HepG2 (cell line): Measurements from ENCODE around the gene IFT57. TPM values are rescaled to one million over a fixed set of nuclear protein-coding genes. Genes with fewer than 3 reads are reported as not detected.

ENCODE experiments used
- ATAC-seq: fragments of 200-7000 bp; cut with Tn5 transposase; 3 replicates; pipeline ENCODE4 v1.9.1; 2020; ENCODE audit warnings: mild to moderate bottlenecking, moderate library complexity
- BruUV-seq: library from RNA; stranded (reverse); fragments of 400-500 nt; replicated peaks from 2 replicates; lab custom pipeline; 2021; lab: Mats Ljungman, UMichigan
- CTCF ChIA-PET: fragments of 300-600 bp; formaldehyde crosslinking; extraction: SDS; loops from one replicate; lab custom pipeline; 2021; ENCODE audit warnings: low total read pairs, inconsistent platforms, low intra/inter-chr PET ratio; lab: Yijun Ruan, JAX
- POLR2A ChIA-PET: fragments of 350-600 bp; sonication (Branson Sonifier 250); formaldehyde crosslinking; loops from one replicate; lab custom pipeline; 2020; ENCODE audit warnings: antibody characterized with exemption, inconsistent platforms; lab: Yijun Ruan, JAX
- DNase-seq: peaks from one replicate; pipeline ENCODE4 v3.0.0-alpha.2; 2015; ENCODE audit warnings: low spot score
- FAIRE-seq: peaks from 3 replicates; lab custom pipeline; 2011; peaks lifted over from hg19 to GRCh38; lab: Jason Lieb, UNC
- H2AFZ ChIP-seq: one replicate; pipeline ENCODE4 v1.6.1; 2011; ENCODE audit warnings: low read length, inconsistent platforms
- H3K27ac ChIP-seq: fragments of 300-600 bp; 3 replicates; pipeline ENCODE4 v1.8.0; 2011; ENCODE audit warnings: mixed run types, mild to moderate bottlenecking, mixed read lengths, low read length, inconsistent platforms; ENCODE audit not compliant: insufficient read depth; ENCODE audit errors: extremely low read length
- H3K27me3 ChIP-seq, 2 experiments: fragments of 200-600 bp in 1 of 2; 2 replicates in 1 of 2; 3 replicates in 1 of 2; pipeline versions ENCODE4 v1.6.0 to v1.8.0; 2011; ENCODE audit warnings: low read length in 2 of 2, mild to moderate bottlenecking in 2 of 2, moderate library complexity in 2 of 2, inconsistent platforms in 1 of 2; ENCODE audit not compliant: insufficient read depth in 2 of 2, control insufficient read depth in 1 of 2
- H3K36me3 ChIP-seq, 2 experiments: fragments of 200-600 bp in 1 of 2; replicated peaks in 1 of 2; 2 replicates in 1 of 2; 3 replicates in 1 of 2; pipeline versions ENCODE4 v1.5.1 to v1.8.0; 2011; ENCODE audit warnings: low read length in 2 of 2, inconsistent platforms in 1 of 2; ENCODE audit not compliant: insufficient read depth in 2 of 2, control insufficient read depth in 1 of 2
- H3K4me1 ChIP-seq: 2 replicates; pipeline ENCODE4 v1.5.1; 2012; ENCODE audit warnings: low read length, inconsistent platforms; ENCODE audit not compliant: insufficient read depth
- H3K4me2 ChIP-seq: 2 replicates; pipeline ENCODE4 v1.6.0; 2011; ENCODE audit warnings: low read depth, low read length, inconsistent platforms
- H3K4me3 ChIP-seq, 3 experiments: fragments of 200-600 bp in 1 of 3; sonication (generic), shearing (Covaris generic) in 1 of 3; replicated peaks in 1 of 3; 2 replicates each; pipeline ENCODE4 v1.5.1; 2011 to 2016; ENCODE audit warnings: low read length in 3 of 3, inconsistent platforms in 2 of 3, low read depth in 2 of 3, mild to moderate bottlenecking in 2 of 3, control low read depth in 1 of 3, mixed read lengths in 1 of 3; ENCODE audit not compliant: insufficient read depth in 1 of 3
- H3K79me2 ChIP-seq: one replicate; pipeline ENCODE4 v1.6.1; 2011; ENCODE audit warnings: low read length, inconsistent platforms; ENCODE audit not compliant: insufficient read depth
- H3K9ac ChIP-seq: 2 replicates; pipeline ENCODE4 v1.6.0; 2011; ENCODE audit warnings: mild to moderate bottlenecking, low read depth, low read length, inconsistent platforms; ENCODE audit not compliant: insufficient read depth
- H3K9me3 ChIP-seq: 2 replicates; pipeline ENCODE4 v1.5.1; 2012; ENCODE audit warnings: mild to moderate bottlenecking, low read length
- H4K20me1 ChIP-seq: 2 replicates; pipeline ENCODE4 v1.6.0; 2011; ENCODE audit warnings: inconsistent platforms, mild to moderate bottlenecking, low read length, moderate library complexity; ENCODE audit not compliant: insufficient read depth
- NAIF1 ChIP-seq: sonication (generic); formaldehyde crosslinking; IDR thresholded peaks from 2 replicates; pipeline ENCODE4 v1.5.0; 2020; ENCODE audit warnings: mild to moderate bottlenecking, missing genetic modification reagents, borderline replicate concordance
- PRMT3 ChIP-seq: sonication (generic); formaldehyde crosslinking; IDR thresholded peaks from 2 replicates; pipeline ENCODE4 v1.8.1; 2022; ENCODE audit warnings: low read depth, mild to moderate bottlenecking, moderate library complexity, missing genetic modification reagents, borderline replicate concordance
- SRSF4 ChIP-seq: fragments of 200-400 bp; formaldehyde crosslinking; IDR thresholded peaks from one replicate; pipeline ENCODE4 v1.6.1; 2018; ENCODE audit warnings: mild to moderate bottlenecking, low read depth, low read length, moderate library complexity; ENCODE audit not compliant: poor library complexity, severe bottlenecking
- ZNF546 ChIP-seq: sonication (generic); formaldehyde crosslinking; conservative IDR thresholded peaks from 2 replicates; pipeline ENCODE4 v1.8.1; 2023; ENCODE audit warnings: mild to moderate bottlenecking, missing genetic modification reagents
- WGBS: methylation state at CpG from one replicate; pipeline ENCODE4 v1.1.6; 2017; ENCODE audit warnings: low lambda C conversion rate; 5-methylcytosine and 5-hydroxymethylcytosine counted together
- in situ Hi-C: cut with HindIII; loops from 2 replicates; pipeline ENCODE4 v1.10.0; 2017; ENCODE audit warnings: low pct_unique_long_range_greater_than_20kb; ENCODE audit not compliant: extremely low pct_ligation_motif_present
- intact Hi-C: fragments of 100-400 bp; cut with micrococcal nuclease; formaldehyde crosslinking; loops from one replicate; pipeline ENCODE4 v1.10.0; 2022; ENCODE audit not compliant: unreplicated experiment
- polyA plus RNA-seq, 8 experiments: library from polyadenylated mRNA; depleted of rRNA in 3 of 8; stranded (reverse) in 7 of 8; unstranded in 1 of 8; fragments of >200 nt; fragmentation: Illumina TruSeq in 4 of 8; extraction: Trizol in 4 of 8; gene quantifications; 2 replicates each; pipeline versions ENCODE4 v1.2.1 to v1.2.3, GENCODE V29; 2011 to 2016; ENCODE audit warnings: low read depth in 4 of 8, missing spikeins in 1 of 8, mixed read lengths in 1 of 8; ENCODE audit not compliant: insufficient read depth in 1 of 8
- total RNA-seq, 5 experiments: library from RNA; depleted of rRNA; stranded (reverse); fragments of >200 nt; fragmentation: Illumina TruSeq; extraction: Trizol; gene quantifications; 2 replicates each; pipeline ENCODE4 v1.2.3, GENCODE V29; 2016; ENCODE audit warnings: low read depth in 1 of 5
- TF ChIP-seq, protein P1 (sequence below): sonication (generic); formaldehyde crosslinking; IDR thresholded peaks from 2 replicates; pipeline ENCODE4 v1.4.0; 2020; ENCODE audit warnings: mild to moderate bottlenecking, missing genetic modification reagents
- TF ChIP-seq, protein P2 (sequence below): sonication (generic); formaldehyde crosslinking; IDR thresholded peaks from 2 replicates; pipeline ENCODE4 v1.8.1; 2022; ENCODE audit warnings: low read depth, mild to moderate bottlenecking, missing genetic modification reagents

Gene IFT57
- total and polyA plus RNA-seq, 2 of the 13 experiments (the other 11 are each of a cell fraction or from before 2014, with no cell fraction given) = 5.5 to 14.5 TPM

DNA sequence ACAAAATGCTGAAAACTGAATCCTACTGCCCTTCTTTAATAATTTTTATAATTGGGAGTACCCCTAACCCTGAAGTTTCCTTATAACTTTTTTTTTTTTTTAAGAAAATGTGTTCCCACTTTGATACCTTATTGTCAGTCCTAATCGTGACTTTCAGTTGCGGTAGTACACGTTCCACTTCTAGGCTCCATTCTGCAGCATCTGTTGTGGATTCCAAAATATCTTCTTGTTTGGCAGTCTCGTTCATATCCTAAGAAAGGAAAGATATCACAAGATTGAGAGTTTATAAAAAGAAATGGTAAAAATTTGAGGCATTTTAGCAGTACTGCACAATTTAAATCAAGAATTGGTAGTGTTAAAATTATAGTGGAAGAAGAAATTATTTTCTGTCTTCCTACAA, 30.8 kb downstream of the IFT57 start (continued):
- TF ChIP-seq, protein P1, sequence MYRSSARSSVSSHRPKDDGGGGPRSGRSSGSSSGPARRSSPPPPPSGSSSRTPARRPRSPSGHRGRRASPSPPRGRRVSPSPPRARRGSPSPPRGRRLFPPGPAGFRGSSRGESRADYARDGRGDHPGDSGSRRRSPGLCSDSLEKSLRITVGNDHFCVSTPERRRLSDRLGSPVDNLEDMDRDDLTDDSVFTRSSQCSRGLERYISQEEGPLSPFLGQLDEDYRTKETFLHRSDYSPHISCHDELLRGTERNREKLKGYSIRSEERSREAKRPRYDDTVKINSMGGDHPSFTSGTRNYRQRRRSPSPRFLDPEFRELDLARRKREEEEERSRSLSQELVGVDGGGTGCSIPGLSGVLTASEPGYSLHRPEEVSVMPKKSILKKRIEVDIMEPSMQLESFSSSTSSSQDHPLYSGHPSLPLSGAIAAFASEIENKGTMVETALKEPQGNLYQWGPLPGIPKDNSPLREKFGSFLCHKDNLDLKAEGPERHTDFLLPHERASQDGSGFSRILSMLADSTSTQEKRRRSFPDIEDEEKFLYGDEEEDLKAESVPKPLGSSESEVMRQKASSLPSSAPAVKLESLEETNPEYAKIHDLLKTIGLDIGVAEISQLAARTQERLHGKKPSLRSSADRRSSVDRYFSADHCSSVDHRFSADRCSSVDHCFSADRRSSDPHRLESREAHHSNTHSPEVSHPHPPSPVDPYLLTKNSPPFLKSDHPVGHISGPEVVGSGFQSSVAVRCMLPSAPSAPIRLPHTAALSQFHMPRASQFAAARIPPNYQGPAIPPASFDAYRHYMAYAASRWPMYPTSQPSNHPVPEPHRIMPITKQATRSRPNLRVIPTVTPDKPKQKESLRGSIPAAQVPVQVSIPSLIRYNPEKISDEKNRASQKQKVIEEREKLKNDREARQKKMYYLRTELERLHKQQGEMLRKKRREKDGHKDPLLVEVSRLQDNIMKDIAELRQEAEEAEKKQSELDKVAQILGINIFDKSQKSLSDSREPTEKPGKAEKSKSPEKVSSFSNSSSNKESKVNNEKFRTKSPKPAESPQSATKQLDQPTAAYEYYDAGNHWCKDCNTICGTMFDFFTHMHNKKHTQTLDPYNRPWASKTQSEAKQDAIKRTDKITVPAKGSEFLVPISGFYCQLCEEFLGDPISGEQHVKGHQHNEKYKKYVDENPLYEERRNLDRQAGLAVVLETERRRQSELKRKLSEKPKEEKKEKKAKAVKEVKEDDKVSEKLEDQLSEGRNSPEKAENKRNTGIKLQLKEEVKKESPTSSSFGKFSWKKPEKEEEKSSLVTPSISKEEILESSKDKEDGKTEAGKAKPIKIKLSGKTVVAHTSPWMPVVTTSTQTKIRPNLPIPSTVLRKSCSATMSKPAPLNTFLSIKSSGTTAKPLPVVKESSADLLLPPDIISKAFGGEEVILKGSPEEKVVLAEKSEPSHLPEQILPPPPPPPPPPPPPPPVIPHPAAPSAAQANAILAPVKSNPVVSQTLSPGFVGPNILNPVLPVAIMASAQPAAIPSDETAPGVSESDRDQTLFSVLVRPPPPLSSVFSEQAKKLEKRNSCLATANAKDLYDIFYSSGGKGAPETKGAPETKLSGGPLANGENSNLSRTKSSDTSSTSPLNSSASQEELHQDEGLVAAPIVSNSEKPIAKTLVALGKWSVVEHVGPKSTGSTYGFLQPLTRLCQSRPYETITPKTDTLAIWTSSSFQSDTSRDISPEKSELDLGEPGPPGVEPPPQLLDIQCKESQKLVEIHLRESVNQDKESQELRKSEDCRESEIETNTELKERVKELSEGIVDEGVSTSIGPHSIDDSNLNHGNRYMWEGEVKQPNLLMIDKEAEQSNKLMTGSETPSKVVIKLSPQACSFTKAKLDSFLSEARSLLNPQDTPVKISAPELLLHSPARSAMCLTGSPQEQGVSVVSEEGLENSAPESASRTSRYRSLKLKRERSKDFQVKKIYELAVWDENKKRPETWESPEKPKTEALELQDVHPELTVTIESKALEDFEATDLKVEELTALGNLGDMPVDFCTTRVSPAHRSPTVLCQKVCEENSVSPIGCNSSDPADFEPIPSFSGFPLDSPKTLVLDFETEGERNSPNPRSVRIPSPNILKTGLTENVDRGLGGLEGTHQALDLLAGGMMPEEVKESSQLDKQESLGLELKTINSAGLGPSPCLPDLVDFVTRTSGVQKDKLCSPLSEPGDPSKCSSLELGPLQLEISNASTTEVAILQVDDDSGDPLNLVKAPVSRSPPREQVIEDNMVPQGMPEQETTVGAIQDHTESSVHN = no peak

DNA sequence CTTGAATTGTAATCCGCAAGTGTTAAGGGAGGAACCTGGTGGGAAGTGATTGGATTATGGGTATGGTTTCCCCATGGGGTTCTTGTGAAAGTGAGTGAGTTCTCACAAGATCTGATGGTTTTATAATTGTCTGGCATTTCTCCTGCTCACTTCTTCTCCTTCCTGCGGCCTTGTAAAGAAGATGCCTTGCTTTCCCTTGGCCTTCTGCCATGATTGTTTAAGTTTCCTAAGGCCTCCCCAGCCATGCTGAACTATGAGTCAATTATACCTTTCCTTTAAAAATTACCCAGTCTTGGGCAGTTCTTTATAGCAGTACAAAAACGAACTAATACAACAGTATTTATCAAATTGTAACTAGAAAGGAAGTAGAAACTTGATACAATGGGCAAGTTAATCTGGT, 31.9 kb downstream of the IFT57 start:
- ChIA-PET CTCF (no interaction called here), POLR2A (no interaction called here)
- Histone ChIP-seq H3K79me2 (no peaks in the 10 kb centered on the region), H3K36me3 (no peaks in the 10 kb centered on the region), H3K4me3 (no peak overlapping the region), H3K4me2 (no peak overlapping the region), H3K27me3 (no peaks in the 10 kb centered on the region), H4K20me1 (no peaks in the 10 kb centered on the region), H3K9me3 (peaks cover 4% of the 10 kb centered on the region; the same call in 1 of the 2 replicates), H3K9ac (no peak overlapping the region), H2AFZ (no peak overlapping the region), H3K4me1 (peaks cover 16% of the 10 kb centered on the region), H3K27ac (no peak overlapping the region)
- no TSS peak for BruUV-seq
- no peak for DNase-seq
- intact Hi-C loops (no loop called here), in situ Hi-C loops (no loop called here)
- 92% methylated on average over 3 of the region's 3 CpGs for WGBS
- FAIRE-seq = no peak
- ATAC-seq = no peak
- TF ChIP-seq NAIF1 (CRISPR knock-in tag) (no peak), SRSF4 (no peak), PRMT3 (CRISPR knock-in tag) (no peak), ZNF546 (no peak)
- TF ChIP-seq, protein P2, sequence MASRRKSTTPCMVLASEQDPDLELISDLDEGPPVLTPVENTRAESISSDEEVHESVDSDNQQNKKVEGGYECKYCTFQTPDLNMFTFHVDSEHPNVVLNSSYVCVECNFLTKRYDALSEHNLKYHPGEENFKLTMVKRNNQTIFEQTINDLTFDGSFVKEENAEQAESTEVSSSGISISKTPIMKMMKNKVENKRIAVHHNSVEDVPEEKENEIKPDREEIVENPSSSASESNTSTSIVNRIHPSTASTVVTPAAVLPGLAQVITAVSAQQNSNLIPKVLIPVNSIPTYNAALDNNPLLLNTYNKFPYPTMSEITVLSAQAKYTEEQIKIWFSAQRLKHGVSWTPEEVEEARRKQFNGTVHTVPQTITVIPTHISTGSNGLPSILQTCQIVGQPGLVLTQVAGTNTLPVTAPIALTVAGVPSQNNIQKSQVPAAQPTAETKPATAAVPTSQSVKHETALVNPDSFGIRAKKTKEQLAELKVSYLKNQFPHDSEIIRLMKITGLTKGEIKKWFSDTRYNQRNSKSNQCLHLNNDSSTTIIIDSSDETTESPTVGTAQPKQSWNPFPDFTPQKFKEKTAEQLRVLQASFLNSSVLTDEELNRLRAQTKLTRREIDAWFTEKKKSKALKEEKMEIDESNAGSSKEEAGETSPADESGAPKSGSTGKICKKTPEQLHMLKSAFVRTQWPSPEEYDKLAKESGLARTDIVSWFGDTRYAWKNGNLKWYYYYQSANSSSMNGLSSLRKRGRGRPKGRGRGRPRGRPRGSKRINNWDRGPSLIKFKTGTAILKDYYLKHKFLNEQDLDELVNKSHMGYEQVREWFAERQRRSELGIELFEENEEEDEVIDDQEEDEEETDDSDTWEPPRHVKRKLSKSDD (CRISPR knock-in tag) = no peak
